Glutamatergic neuron (in vitro differentiated cells): ENCODE results near the gene C13orf46. TPM values are rescaled to one million over a fixed set of nuclear protein-coding genes. Genes with fewer than 3 reads are reported as not detected.

Source experiments
- DNase-seq: peaks from one replicate; pipeline ENCODE4 v3.0.0; 2022
- H3K27ac Mint-ChIP-seq: one replicate; pipeline ENCODE4 v1.8.0; 2020; ENCODE audit warnings: mild to moderate bottlenecking, mixed read lengths, inconsistent platforms; ENCODE audit not compliant: unreplicated experiment
- H3K27me3 Mint-ChIP-seq: one replicate; pipeline ENCODE4 v1.8.0; 2020; ENCODE audit warnings: mild to moderate bottlenecking, moderate library complexity, mixed read lengths, inconsistent platforms; ENCODE audit not compliant: unreplicated experiment
- H3K36me3 Mint-ChIP-seq: one replicate; pipeline ENCODE4 v1.8.0; 2020; ENCODE audit warnings: mild to moderate bottlenecking, mixed read lengths, inconsistent platforms; ENCODE audit not compliant: unreplicated experiment
- H3K4me1 Mint-ChIP-seq: one replicate; pipeline ENCODE4 v1.8.0; 2020; ENCODE audit warnings: mild to moderate bottlenecking, low read depth, mixed read lengths, inconsistent platforms; ENCODE audit not compliant: unreplicated experiment
- H3K4me3 Mint-ChIP-seq: one replicate; pipeline ENCODE4 v1.8.0; 2020; ENCODE audit warnings: mild to moderate bottlenecking, mixed read lengths, inconsistent platforms; ENCODE audit not compliant: unreplicated experiment
- H3K9me3 Mint-ChIP-seq: one replicate; pipeline ENCODE4 v1.8.0; 2020; ENCODE audit warnings: mild to moderate bottlenecking, moderate library complexity, mixed read lengths, inconsistent platforms; ENCODE audit not compliant: unreplicated experiment
- total RNA-seq: library from RNA; stranded (reverse); fragmentation: NEBNext Ultra II Directional; extraction: Animal tissue kit (Norgen Biotek cat#: 25700); gene quantifications from one replicate; pipeline ENCODE4 v1.2.1, GENCODE V29; 2021; ENCODE audit not compliant: unreplicated experiment
- TF ChIP-seq, protein P1 (sequence below): fragments of 200-600 bp; sonication (generic); IDR thresholded peaks from one replicate; pipeline ENCODE4 v1.5.0; 2021; ENCODE audit not compliant: partially characterized antibody, unreplicated experiment

The C13orf46 gene
- total RNA-seq, 1 donor from 2014 or later = 0.71 TPM

DNA sequence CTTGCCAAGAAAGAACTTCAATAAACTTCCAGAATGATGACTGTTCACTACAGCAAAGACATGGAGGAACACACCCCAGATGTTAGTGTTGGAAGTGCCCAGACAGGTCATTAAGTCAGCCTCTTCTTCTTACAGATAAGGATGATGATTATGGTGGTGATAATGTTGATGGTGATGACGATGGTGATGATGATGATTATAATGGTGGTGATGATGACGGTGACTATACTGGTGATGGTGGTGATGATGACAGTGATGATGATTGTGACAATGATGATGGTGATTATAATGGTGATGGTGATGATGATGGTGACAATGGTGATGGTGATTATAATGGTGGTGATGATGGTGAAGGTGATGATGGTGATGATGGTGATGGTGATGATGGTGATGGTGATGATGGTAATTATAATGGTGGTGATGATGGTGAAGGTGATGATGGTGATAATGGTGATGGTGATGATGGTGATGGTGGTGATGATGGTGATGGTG, 8.4 kb downstream of the C13orf46 start:
- peaks cover under 1% of the 10 kb centered on the region for H3K9me3 Mint-ChIP-seq
- TF ChIP-seq, protein P1, sequence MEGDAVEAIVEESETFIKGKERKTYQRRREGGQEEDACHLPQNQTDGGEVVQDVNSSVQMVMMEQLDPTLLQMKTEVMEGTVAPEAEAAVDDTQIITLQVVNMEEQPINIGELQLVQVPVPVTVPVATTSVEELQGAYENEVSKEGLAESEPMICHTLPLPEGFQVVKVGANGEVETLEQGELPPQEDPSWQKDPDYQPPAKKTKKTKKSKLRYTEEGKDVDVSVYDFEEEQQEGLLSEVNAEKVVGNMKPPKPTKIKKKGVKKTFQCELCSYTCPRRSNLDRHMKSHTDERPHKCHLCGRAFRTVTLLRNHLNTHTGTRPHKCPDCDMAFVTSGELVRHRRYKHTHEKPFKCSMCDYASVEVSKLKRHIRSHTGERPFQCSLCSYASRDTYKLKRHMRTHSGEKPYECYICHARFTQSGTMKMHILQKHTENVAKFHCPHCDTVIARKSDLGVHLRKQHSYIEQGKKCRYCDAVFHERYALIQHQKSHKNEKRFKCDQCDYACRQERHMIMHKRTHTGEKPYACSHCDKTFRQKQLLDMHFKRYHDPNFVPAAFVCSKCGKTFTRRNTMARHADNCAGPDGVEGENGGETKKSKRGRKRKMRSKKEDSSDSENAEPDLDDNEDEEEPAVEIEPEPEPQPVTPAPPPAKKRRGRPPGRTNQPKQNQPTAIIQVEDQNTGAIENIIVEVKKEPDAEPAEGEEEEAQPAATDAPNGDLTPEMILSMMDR = no peak
- H3K4me1 Mint-ChIP-seq = no peaks in the 10 kb centered on the region
- H3K27me3 Mint-ChIP-seq = peaks cover 2% of the 10 kb centered on the region
- no peak overlapping the region for H3K27ac Mint-ChIP-seq
- DNase-seq = no peak
- no peak overlapping the region for H3K4me3 Mint-ChIP-seq
- H3K36me3 Mint-ChIP-seq = peaks cover 2% of the 10 kb centered on the region

DNA sequence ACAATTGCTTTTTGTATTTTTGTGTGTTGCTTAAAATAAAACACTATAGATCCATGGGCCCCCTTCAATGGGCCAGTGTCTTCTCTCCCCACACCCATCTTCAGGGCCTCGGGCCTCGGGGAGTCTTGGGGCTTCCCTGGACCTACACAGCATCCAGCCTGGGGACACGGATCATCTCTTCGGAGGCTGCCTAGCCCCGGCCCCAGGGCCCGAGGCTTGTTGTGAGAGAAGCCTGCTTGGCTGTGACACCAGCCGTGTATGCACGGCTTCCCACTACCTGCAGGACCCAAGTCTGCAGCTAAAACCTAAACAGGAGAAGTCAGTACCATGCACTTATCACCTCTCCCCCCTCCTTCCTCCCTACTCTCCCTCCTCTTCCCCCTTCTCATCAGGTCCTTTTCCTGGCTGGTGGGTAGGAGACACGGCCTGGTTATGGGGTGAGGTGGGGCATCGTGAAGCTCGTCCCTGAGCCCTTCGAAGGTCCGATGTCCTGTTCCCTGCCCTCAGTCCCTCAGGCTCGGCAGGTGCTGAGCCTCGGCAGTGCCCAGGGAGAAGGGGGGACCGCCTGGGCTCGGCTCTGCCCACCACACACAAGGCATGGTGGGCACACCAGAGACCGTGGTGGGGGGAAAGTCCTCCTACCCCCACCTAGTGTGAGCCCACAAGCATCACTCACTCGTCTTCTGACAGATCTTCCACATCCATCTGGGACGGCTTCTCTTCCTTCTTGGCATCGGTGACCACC, 9.5 kb downstream of the C13orf46 start:
- Mint-ChIP-seq H3K27ac (no peak overlapping the region), H3K36me3 (peaks cover 9% of the 10 kb centered on the region), H3K4me3 (no peak overlapping the region), H3K27me3 (peaks cover 1% of the 10 kb centered on the region), H3K9me3 (peaks cover 3% of the 10 kb centered on the region), H3K4me1 (no peaks in the 10 kb centered on the region)
- TF ChIP-seq, protein P1 = no peak
- no peak for DNase-seq

DNA sequence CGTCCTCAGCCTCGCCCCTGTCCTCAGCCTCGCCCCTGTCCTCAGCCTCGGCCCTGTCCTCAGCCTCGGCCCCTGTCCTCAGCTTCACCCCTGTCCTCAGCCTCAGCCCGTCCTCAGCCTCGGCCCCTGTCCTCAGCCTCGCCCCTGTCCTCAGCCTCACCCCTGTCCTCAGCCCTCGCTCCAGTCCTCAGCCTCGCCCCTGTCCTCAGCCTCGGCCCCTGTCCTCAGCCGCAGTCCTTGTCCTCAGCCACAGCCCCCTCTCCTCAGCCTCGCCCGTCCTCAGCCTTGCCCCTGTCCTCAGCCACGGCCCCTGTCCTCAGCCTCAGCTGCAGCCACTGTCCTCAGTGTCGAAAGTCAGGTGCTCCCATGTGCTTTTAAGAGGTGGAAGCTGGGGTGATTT, 10.5 kb downstream of the C13orf46 start:
- peaks cover 10% of the 10 kb centered on the region for H3K9me3 Mint-ChIP-seq
- no peaks in the 10 kb centered on the region for H3K4me1 Mint-ChIP-seq
- peaks cover 5% of the 10 kb centered on the region for H3K27me3 Mint-ChIP-seq
- no peak overlapping the region for H3K27ac Mint-ChIP-seq
- TF ChIP-seq, protein P1 = no peak
- no peak overlapping the region for H3K4me3 Mint-ChIP-seq
- no peak for DNase-seq
- H3K36me3 Mint-ChIP-seq = peaks cover 17% of the 10 kb centered on the region

DNA sequence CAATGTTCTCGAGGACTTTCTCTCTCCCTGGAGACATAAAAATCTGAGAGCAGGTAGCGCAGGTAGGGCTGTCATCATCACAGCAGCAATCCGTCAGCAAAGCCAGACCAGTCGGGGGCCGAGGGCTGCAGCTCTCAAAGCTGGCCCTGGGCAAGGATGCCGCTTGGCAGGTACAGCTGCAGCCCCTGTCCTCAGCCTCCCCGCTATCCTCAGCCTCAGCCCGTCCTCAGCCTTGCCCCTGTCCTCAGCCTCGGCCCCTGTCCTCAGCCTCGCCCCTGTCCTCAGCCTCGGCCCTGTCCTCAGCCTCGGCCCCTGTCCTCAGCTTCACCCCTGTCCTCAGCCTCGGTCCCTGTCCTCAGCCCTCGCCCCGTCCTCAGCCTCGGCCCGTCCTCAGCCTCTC, 10.9 kb downstream of the C13orf46 start:
- TF ChIP-seq, protein P1 = no peak
- H3K4me3 Mint-ChIP-seq = no peak overlapping the region
- peaks cover 18% of the 10 kb centered on the region for H3K36me3 Mint-ChIP-seq
- peaks cover 14% of the 10 kb centered on the region for H3K9me3 Mint-ChIP-seq
- no peak for DNase-seq
- H3K4me1 Mint-ChIP-seq = no peaks in the 10 kb centered on the region
- H3K27me3 Mint-ChIP-seq = peaks cover 9% of the 10 kb centered on the region
- H3K27ac Mint-ChIP-seq = no peak overlapping the region

DNA sequence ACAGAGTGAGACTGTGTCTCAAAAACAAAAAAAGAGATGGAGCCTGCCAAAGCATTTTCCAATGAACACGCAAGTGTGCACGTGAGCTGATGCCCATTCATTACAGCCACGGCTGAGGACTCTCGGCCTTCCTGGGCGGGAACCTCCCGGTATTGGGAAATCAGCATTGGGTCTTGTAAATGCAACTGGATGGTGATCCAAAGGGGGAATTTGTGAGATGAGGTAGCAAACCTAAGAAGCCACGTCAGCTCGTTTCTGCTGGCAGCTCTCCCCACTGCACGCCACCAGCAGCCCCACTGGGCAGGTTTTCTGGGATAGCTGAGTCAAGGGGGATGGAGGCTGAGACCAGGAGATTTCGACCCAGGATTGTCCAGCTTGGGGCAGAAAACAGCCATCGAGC, 11.5 kb downstream of the C13orf46 start:
- TF ChIP-seq, protein P1 = no peak
- Mint-ChIP-seq H3K27ac (no peak overlapping the region), H3K4me1 (no peaks in the 10 kb centered on the region), H3K9me3 (peaks cover 17% of the 10 kb centered on the region), H3K4me3 (no peak overlapping the region), H3K27me3 (peaks cover 11% of the 10 kb centered on the region), H3K36me3 (peaks cover 18% of the 10 kb centered on the region)
- DNase-seq = no peak
